Measurements from ENCODE around the gene ZNF513.
"Not testable (repeated sequence)": the region's sequence is repeated elsewhere in the genome, so short reads cannot be mapped to it uniquely, and the experiment has no call there.

ZNF513 gene

DNA sequence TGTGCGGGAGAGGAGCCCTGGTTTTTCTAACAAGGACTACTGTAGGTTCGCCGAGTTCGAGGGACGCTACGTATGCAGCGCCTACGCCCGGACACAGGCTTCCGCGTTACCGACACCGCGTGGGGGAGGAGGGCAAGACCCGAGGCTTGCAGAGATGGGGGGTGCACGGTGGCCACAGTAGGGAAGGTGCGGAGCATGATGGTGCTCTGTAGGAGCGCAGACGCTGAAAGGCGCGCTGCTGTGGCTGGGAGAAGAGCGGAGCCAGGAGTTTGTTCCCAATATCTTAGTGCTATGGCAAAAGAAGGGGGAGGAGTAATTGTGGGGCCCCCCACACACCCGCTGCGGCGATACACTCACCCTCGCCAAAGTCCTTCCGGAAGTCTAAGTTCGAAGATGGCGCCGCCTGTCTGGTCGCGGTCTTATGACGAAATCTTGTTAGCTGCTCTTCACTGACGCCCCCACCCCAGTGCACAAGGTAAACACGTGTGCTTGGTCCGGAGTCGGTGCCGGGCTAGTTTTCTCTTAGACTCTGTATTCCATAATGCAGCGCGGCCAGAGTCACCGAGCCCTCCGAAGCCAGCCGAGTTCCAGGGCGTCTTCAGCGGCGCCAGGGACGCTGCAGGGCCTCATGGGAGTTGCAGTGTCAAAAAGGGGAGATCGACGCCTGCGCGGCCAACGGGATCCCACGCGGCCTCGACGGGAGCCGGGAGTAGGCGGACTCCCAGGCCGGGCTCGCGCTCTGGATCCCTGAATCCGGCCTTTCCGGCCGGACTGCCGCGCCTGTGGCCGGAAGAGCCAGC lies 24.0 kb downstream of the ZNF513 start, which contains the start of gene GTF3C2:
TSS of gene GTF3C2 (minus strand) at position 383 of the 800 bp plus-strand sequence. CDS start 13,210 bp downstream, outside the sequence.
- DNase-seq (ENCODE audit: low spot score): peak; percentile 97

DNA sequence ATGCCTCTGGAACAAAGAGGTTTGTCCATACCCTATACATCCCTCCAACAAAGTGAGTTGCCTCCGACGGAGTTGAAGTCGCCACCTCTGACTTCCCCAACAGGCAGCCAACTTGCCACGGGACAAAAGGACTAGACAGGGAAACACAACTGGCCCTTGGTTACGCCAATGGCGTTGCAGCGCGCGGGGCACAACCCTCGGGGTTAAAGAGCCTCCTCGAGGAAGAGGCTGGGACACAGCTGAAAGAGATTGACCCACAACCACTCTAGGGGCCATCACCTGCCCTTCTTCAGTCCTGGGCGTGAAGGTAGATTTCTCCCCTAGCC lies 24.5 kb downstream of the ZNF513 start:
- DNase-seq (ENCODE audit: low spot score): peak; percentile 81

DNA sequence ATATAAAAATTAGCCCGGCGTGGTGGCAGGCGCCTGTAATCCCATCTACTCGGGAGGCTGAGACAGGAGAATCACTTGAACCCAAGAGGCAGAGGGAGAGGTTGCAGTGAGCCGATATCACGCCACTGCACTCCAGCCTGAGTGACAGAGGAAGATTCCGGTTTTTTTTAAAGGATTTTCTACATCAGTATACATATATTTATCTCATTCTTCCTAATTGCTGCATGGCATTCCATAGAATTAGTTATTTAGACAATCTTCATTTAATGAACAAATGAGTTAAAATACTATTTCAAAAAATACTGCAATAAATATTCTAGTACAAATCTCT lies 26.0 kb downstream of the ZNF513 start:
- no peak for DNase-seq (ENCODE audit: low spot score)

DNA sequence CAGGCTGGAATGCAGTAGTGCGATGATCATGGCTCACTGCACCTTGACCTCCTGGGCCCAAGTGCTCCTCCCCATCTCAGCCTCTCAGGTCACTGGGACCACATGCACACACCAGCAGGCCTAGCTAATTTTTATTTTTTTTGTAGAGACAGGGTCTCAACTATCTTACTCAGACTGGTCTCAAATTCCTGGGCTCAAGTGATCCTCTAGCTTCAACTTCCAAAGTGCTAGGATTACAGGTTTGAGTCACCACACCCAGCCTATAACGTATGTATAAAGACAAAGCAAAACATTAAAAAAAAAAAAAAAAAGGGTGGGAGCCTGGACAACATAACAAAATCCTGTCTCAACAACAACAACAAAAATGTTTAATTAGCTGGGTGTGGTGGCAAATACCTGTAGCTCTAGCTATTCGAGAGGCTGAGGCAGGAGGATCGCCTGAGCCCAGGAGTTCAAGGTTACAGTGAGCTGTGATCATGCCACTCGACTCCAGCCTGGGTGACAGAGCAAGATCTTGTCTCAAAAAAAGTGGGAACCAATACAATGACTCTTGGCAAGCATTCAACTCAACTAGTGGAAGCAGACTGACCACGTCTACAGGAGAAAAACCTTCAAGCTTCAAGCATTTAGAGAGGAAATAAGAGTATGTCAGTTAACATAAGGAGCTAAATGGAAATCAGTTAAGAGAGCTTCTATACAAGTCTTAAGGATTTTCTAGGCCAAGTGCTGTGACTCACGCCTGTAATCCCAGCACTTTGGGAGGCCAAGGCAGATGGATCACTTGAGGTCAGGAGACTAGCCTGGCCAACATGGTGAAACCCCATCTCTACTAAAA lies 26.6 kb downstream of the ZNF513 start:
- peak; percentile 31 for DNase-seq (ENCODE audit: low spot score)

DNA sequence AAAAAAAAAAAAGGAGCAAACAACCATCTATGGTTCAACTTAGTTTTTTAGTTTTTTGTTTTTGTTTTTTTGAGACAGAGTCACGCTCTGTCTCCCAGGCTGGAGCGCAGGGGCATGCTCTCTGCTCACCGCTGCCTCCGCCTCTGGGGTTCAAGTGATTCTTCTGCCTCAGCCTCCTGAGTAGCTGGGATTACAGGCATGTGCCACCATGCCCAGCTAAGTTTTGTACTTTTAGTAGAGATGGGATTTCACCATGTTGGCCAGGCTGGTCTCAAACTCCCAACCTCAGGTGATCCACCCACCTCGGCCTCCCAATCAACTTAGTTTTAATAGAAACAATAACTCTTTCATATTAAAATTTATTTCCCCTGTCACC lies 27.2 kb downstream of the ZNF513 start:
- not testable (repeated sequence) for DNase-seq (ENCODE audit: low spot score)

DNA sequence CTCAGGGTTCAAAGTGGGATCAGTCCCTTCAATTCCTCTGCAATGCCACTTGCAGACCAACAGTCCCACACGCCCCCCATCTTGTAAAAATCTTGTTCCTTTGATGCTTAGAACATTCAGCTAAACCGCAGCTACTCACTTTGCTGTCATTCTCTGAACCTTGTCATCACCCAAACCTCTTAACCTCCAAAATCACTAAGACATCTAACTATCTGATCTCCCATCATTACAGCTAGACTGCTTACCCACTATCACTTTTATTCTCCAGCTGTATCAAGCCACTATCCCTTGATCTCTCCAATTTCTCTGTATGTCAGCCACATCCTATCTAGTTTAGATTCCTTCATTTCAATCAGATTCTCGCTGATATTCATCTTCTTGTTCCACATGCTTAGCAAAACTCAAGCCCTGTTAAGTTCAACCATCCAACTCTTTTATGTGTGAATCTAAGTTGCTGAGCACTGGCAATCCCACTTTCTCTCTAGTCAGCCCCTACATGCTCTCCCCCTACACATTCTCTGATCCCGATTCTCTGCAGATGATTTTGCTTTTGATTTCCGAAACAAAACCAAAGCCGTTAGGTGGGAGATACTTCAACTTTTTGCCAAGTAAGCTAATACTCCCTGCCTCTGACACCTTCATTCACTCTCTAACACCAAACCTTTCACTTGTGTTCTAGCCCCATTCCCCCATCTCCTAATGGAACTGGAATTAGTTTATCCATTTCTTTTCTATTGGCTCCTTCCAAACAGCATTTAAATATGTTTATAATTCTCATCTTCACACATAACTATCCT lies 28.5 kb downstream of the ZNF513 start:
- no peak for DNase-seq (ENCODE audit: low spot score)

DNA sequence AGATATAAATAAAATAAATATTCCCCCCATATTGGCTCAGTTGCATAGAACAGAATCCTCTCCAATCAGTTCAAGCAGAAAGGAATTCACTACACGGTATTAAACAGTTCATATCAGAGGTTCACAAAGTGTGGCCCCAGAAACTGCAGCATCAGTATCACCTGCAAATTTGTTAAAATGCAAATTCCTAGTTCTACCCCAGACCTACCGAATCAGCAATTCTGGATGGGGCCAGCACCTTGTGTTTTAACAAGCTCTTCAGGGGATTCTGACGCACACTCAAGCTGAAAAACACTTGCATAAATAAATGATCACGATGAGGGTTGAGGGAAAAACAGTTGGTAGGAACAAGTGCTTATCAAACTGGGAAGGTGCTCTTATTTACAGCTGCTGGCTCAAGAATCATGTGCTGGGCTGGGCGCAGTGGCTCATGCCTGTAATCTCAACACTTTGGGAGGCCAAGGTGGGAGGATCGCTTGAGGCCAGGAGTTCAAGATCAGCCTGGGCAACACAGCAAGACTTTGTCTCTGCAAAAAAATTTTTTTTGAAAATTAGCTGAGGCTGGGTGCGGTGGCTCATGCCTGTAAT lies 30.3 kb downstream of the ZNF513 start:
- DNase-seq (ENCODE audit: low spot score): no peak

DNA sequence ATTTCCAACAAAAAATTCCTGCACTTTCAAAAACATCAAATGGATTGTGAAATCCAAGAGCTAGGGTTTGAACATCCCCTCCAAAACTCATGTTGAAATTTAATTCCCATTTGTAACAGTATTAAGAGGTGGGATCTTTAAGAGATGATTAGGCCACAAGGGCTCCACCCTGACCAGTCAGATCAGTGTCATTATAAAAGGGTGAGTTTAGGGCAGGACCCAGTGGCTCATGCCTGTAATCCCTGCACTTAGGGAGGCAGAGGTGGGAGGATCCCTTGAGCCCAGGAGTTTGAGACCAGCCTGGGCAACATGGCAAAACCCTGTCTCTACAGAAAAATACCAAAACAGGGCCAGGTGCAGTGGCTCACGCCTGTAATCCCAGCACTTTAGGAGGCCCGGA lies 32.9 kb downstream of the ZNF513 start:
- no peak for DNase-seq (ENCODE audit: low spot score)

DNA sequence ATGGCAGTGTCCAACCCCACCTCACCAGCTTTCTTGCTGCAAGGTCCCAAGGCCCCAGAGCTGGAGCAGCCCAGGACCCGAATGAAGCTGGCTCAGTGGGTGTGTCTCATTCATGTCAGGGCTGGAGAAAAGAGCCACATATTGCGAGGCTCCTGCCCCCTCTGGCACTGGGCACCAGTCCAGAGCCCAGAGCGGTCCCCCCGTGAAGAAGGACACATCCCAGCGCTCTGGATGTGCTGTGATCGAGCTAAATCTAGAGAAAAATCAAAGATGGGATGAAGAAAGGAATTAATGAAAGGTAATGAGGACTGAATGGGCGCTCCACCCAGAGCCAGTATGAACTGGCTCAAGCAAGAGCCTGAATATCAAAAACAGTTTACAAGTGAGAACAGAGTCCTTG lies 44.4 kb downstream of the ZNF513 start:
- DNase-seq (ENCODE audit: low spot score): no peak

DNA sequence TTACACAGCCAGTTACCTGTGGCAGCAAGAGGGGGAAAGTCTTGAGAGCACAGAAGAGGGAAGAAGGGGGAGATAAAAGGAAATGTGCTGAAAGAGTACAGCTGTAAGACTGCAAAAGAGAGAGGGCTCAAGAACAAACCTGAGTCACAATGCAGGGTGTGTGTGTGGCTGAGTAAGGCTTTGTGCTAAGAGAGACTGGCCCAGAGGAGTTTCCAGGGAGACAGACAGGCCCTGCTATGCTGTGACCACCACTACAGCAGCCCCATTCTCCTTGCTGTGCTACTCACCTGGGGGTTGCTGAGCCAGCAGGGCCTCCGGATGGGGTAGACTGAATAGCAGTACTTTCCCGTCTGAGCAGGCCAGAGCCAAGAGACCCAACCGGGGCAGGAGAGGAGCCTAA lies 45.2 kb downstream of the ZNF513 start:
- no peak for DNase-seq (ENCODE audit: low spot score)

All from RKO (cell line).